ENCODE measurements around the gene EFR3B. TPM values are rescaled to one million over a fixed set of nuclear protein-coding genes. Genes with fewer than 3 reads are reported as not detected.

The EFR3B gene
- total RNA-seq, 1 donor from 2014 or later: 17.2 TPM

GRCh38 chr2:25081237-25081790 lies 39.4 kb downstream of the EFR3B start:
- Histone ChIP-seq H3K4me3 (no peak overlapping the region), H3K79me2 (ENCODE audit: low read depth) (peaks cover 5% of the 10 kb centered on the region), H3K4me1 (peaks cover 7% of the 10 kb centered on the region), H3K9me3 (ENCODE audit: low read depth) (no peaks in the 10 kb centered on the region), H4K20me1 (ENCODE audit: low read depth) (peaks cover 2% of the 10 kb centered on the region), H3K4me2 (no peak overlapping the region), H3K9ac (no peak overlapping the region), H3K27me3 (no peaks in the 10 kb centered on the region), H3K27ac (no peak overlapping the region), H2AFZ (replicated peaks) (no peak overlapping the region), H3K36me3 (no peaks in the 10 kb centered on the region), H3F3A (ENCODE audit: low read depth) (no peaks in the 10 kb centered on the region)
- Mint-ChIP-seq H3K4me3 (no peak overlapping the region), H3K27ac (no peak overlapping the region), H3K4me1 (peaks cover 18% of the 10 kb centered on the region), H3K27me3 (ENCODE audit: insufficient read depth, low read depth) (peaks cover 3% of the 10 kb centered on the region), H3K9me3 (no peaks in the 10 kb centered on the region), H3K36me3 (peaks cover 2% of the 10 kb centered on the region)
- no peak for TF ChIP-seq EZH2 (IDR thresholded peaks at IDR 0.05)
- TF ChIP-seq, protein P1, sequence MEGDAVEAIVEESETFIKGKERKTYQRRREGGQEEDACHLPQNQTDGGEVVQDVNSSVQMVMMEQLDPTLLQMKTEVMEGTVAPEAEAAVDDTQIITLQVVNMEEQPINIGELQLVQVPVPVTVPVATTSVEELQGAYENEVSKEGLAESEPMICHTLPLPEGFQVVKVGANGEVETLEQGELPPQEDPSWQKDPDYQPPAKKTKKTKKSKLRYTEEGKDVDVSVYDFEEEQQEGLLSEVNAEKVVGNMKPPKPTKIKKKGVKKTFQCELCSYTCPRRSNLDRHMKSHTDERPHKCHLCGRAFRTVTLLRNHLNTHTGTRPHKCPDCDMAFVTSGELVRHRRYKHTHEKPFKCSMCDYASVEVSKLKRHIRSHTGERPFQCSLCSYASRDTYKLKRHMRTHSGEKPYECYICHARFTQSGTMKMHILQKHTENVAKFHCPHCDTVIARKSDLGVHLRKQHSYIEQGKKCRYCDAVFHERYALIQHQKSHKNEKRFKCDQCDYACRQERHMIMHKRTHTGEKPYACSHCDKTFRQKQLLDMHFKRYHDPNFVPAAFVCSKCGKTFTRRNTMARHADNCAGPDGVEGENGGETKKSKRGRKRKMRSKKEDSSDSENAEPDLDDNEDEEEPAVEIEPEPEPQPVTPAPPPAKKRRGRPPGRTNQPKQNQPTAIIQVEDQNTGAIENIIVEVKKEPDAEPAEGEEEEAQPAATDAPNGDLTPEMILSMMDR (IDR thresholded peaks at IDR 0.05): no peak
- TF ChIP-seq EZH2phosphoT487 (IDR thresholded peaks at IDR 0.05): no peak
- no peak for DNase-seq (ENCODE audit: low spot score)

- Histone ChIP-seq H4K20me1 (ENCODE audit: low read depth) (peaks cover 2% of the 10 kb centered on the region), H3K27ac (no peak overlapping the region), H3K79me2 (ENCODE audit: low read depth) (peaks cover 5% of the 10 kb centered on the region), H3K9me3 (ENCODE audit: low read depth) (no peaks in the 10 kb centered on the region), H3K4me1 (no peaks in the 10 kb centered on the region), H3K27me3 (no peaks in the 10 kb centered on the region), H3K36me3 (no peaks in the 10 kb centered on the region), H2AFZ (replicated peaks) (no peak overlapping the region), H3F3A (ENCODE audit: low read depth) (no peaks in the 10 kb centered on the region), H3K4me3 (no peak overlapping the region), H3K4me2 (no peak overlapping the region), H3K9ac (no peak overlapping the region)
- Mint-ChIP-seq H3K27me3 (ENCODE audit: insufficient read depth, low read depth) (peaks cover 3% of the 10 kb centered on the region), H3K36me3 (peaks cover 6% of the 10 kb centered on the region), H3K27ac (no peak overlapping the region), H3K4me3 (no peak overlapping the region), H3K4me1 (peaks cover 11% of the 10 kb centered on the region), H3K9me3 (no peaks in the 10 kb centered on the region)
- no peak for TF ChIP-seq EZH2phosphoT487 (IDR thresholded peaks at IDR 0.05)
- TF ChIP-seq EZH2 (IDR thresholded peaks at IDR 0.05): no peak
- TF ChIP-seq, protein P1 (IDR thresholded peaks at IDR 0.05): no peak
- DNase-seq (ENCODE audit: low spot score): no peak
These were observed 40.2 kb downstream of the EFR3B start for GRCh38 chr2:25082002-25082622.

GRCh38 chr2:25085761-25086560 lies 44.1 kb downstream of the EFR3B start:
- H3K79me2 ChIP-seq (ENCODE audit: low read depth): peaks cover 25% of the 10 kb centered on the region
- Mint-ChIP-seq H3K4me3 (no peak overlapping the region), H3K9me3 (no peaks in the 10 kb centered on the region), H3K36me3 (peaks cover 5% of the 10 kb centered on the region), H3K27ac (no peak overlapping the region), H3K4me1 (peaks cover 22% of the 10 kb centered on the region), H3K27me3 (ENCODE audit: insufficient read depth, low read depth) (peaks cover 5% of the 10 kb centered on the region)
- H3K4me3 ChIP-seq: no peak overlapping the region
- no peaks in the 10 kb centered on the region for H3K27me3 ChIP-seq
- no peaks in the 10 kb centered on the region for H3K9me3 ChIP-seq (ENCODE audit: low read depth)
- H3K4me2 ChIP-seq: no peak overlapping the region
- TF ChIP-seq EZH2phosphoT487 (IDR thresholded peaks at IDR 0.05) (no peak), EZH2 (IDR thresholded peaks at IDR 0.05) (no peak)
- TF ChIP-seq, protein P1 (IDR thresholded peaks at IDR 0.05): no peak
- DNase-seq (ENCODE audit: low spot score): no peak
- H3K9ac ChIP-seq: no peak overlapping the region
- H3F3A ChIP-seq (ENCODE audit: low read depth): peaks cover 19% of the 10 kb centered on the region
- H4K20me1 ChIP-seq (ENCODE audit: low read depth): peaks cover 16% of the 10 kb centered on the region
- no peaks in the 10 kb centered on the region for H3K36me3 ChIP-seq
- no peak overlapping the region for H3K27ac ChIP-seq
- no peak overlapping the region for H2AFZ ChIP-seq (replicated peaks)
- peaks cover 25% of the 10 kb centered on the region for H3K4me1 ChIP-seq

Measured in neural progenitor cell (in vitro differentiated cells).